Measurements from ENCODE around the gene EMSY. TPM values are rescaled to one million over a fixed set of nuclear protein-coding genes. Genes with fewer than 3 reads are reported as not detected.

The EMSY gene
- total and polyA plus RNA-seq, 12 donors: 5.9 to 23.4 (median 16.9) TPM

DNA sequence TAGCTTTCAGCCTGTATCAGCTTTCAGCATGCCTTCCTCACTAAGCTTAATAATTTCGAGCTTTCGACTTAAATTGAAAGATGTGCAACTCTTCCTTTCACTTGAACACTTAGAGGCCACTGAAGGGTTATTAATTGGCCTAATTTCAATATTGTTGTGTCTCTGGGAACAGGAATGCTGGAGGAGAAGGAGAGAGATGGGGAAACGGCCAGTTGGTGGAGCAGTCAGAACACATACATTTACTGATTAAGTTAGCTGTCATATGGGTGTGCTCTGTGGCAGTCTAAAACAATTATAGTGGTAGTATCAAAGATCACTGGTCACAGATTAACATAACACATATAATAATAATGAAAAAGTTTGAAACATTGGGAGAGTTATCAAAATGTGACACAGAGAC, 119.5 kb downstream of the EMSY start:
- intact Hi-C loops (cut with DNase I): no loop called here
- ATAC-seq (no peak), DNase-seq (no peak)
- WGBS, 2 donors: 64 to 90% methylated on average over 3 of the region's 3 CpGs
- Histone ChIP-seq H3K4me1 (peaks cover 0 to 22% (median 7%) of the 10 kb centered on the region in 9 donors), H3K27me3 (no peaks in the 10 kb centered on the region), H3K9me3 (no peaks in the 10 kb centered on the region), H3K4me3 (no peak overlapping the region), H3K36me3 (no peaks in the 10 kb centered on the region), H3K27ac (no peak overlapping the region)
- TF ChIP-seq, protein P1, sequence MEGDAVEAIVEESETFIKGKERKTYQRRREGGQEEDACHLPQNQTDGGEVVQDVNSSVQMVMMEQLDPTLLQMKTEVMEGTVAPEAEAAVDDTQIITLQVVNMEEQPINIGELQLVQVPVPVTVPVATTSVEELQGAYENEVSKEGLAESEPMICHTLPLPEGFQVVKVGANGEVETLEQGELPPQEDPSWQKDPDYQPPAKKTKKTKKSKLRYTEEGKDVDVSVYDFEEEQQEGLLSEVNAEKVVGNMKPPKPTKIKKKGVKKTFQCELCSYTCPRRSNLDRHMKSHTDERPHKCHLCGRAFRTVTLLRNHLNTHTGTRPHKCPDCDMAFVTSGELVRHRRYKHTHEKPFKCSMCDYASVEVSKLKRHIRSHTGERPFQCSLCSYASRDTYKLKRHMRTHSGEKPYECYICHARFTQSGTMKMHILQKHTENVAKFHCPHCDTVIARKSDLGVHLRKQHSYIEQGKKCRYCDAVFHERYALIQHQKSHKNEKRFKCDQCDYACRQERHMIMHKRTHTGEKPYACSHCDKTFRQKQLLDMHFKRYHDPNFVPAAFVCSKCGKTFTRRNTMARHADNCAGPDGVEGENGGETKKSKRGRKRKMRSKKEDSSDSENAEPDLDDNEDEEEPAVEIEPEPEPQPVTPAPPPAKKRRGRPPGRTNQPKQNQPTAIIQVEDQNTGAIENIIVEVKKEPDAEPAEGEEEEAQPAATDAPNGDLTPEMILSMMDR (IDR thresholded peaks at IDR 0.05): peak in 3 of 9 donors; percentile 22 to 38 (median 27)

DNA sequence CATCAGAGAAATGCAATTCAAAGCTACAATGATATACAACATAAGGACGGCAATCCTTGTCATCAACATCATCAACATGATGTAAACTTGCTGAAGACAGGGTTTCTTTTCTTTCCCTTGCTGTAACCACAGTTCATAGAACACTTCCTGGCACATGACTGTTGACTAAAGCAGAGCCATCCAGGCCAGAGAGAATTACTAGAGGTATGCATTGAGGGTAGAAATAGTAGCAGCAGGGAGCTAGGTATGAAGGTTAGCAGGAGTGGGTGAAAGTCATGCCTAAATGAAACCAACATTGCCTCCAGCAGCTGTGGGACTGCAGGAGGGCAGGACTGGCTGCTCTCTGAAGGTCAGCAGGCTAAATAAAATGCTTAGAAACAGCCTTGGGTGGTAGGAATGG, 122.0 kb downstream of the EMSY start:
- H3K9me3 ChIP-seq: no peaks in the 10 kb centered on the region
- H3K36me3 ChIP-seq: no peaks in the 10 kb centered on the region
- no peak overlapping the region for H3K27ac ChIP-seq
- H3K27me3 ChIP-seq: no peaks in the 10 kb centered on the region
- no peak overlapping the region for H3K4me3 ChIP-seq
- DNase-seq: no peak
- WGBS, 2 donors: 0 to 36% methylated on average over 1 of the region's 1 CpG
- H3K4me1 ChIP-seq: no peaks in the 10 kb centered on the region
- intact Hi-C loops (cut with DNase I): no loop called here
- ATAC-seq: no peak
- TF ChIP-seq, protein P1 (IDR thresholded peaks at IDR 0.05): no peak

DNA sequence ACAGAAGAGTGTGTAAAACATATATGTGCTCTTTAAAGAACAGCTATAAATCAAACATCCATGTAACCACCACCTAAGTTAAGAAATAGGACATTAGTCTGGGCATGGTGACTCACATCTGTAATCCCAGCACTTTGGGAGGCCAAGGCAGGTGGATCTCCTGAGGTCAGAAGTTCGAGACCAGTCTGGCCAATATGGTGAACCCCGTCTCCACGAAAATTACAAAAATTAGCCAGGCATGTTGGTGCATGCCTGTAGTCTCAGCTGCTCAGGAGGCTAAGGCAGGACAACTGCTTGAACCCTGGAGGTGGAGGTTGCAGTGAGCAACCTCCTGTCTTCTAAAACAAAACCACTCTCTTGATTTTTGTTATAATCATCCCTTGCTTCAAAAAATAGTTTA, 122.4 kb downstream of the EMSY start:
- H3K36me3 ChIP-seq: no peaks in the 10 kb centered on the region
- H3K27me3 ChIP-seq: no peaks in the 10 kb centered on the region
- H3K4me3 ChIP-seq: no peak overlapping the region
- no peak for DNase-seq
- no peaks in the 10 kb centered on the region for H3K4me1 ChIP-seq
- intact Hi-C loops (cut with DNase I): no loop called here
- TF ChIP-seq, protein P1 (IDR thresholded peaks at IDR 0.05): no peak
- no peak overlapping the region for H3K27ac ChIP-seq
- WGBS, 2 donors: 97 to 98% methylated on average over 3 of the region's 3 CpGs
- ATAC-seq: no peak
- no peaks in the 10 kb centered on the region for H3K9me3 ChIP-seq

DNA sequence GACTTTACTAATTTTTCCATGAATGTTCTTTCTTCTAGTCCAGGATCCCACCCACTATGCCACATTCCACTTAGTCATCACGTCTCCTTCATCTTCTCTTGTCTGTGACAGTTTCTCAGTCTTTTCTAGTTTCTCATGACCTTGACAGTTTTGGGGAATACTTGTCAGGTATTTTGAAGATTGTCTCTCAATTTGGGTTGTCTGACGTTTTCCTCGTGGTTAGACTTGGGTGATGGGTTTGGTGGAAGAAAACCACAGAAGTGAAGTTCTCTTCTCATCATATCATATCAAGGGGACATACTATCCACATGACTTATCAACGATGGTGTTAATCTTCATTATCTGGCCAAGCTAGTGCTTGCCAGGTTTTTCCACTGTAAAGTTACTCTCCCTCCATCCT, 123.3 kb downstream of the EMSY start:
- no peaks in the 10 kb centered on the region for H3K9me3 ChIP-seq
- no peak overlapping the region for H3K27ac ChIP-seq
- intact Hi-C loops (cut with DNase I): no loop called here
- no peak overlapping the region for H3K4me3 ChIP-seq
- ATAC-seq (no peak), DNase-seq (no peak)
- no peaks in the 10 kb centered on the region for H3K36me3 ChIP-seq
- WGBS, 2 donors: 69 to 73% methylated on average over 4 of the region's 4 CpGs
- no peaks in the 10 kb centered on the region for H3K4me1 ChIP-seq
- TF ChIP-seq, protein P1 (IDR thresholded peaks at IDR 0.05): no peak
- H3K27me3 ChIP-seq: no peaks in the 10 kb centered on the region

Data from heart right ventricle (tissue), 16 donors.